Frontal cortex (tissue), 4 donors: Measurements from ENCODE around the gene XXYLT1. TPM values are rescaled to one million over a fixed set of nuclear protein-coding genes. Genes with fewer than 3 reads are reported as not detected.
"Not testable (repeated sequence)": the region's sequence is repeated elsewhere in the genome, so short reads cannot be mapped to it uniquely, and the experiment has no call there.

ENCODE experiments used
- DNase-seq, 2 donors: peaks; one replicate each; pipeline ENCODE4 v3.0.0; 2012; ENCODE audit warnings: low spot score in 2 of 2
- FAIRE-seq: peaks from 2 replicates; lab custom pipeline; 2012; peaks lifted over from hg19 to GRCh38; lab: Jason Lieb, UNC
- total RNA-seq: library from RNA; depleted of rRNA; stranded (reverse); fragments of >200 nt; gene quantifications from one replicate; pipeline ENCODE4 v1.2.3, GENCODE V29; 2014
- donor health status: control.
- donor health status: control.
- donor health status: control.

Gene XXYLT1
- total RNA-seq, 1 donor from 2014 or later: 23.6 TPM

DNA sequence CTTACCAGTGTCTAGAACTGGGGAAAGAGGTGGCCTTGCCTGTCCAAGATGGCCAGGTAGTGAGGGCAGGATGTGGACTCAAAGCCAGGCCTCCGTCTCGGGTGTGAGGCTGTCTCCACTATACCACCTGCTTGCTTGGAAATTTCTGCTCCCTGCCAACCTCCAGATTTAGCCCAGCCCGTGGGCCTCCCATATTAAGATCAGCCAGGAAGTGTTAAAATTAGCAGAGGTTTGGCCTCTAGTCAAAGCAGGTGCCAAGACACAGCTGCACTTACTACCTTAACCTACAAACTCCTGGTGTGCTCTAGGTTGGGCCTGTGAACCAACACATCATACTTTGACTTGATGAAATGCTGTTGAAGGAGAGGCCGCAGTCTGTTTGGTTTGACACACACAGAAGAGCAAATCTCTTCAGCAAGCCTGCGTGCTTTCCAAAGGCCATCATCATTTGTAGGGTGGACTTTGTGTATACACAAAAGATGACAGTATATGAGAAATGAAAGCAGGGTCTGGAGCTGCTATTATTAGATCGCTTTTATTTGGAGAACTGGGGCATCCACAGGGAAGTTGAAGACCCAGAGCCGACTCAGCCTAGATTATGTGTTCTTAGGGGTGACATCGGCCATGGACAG is 206.5 kb downstream of the XXYLT1 start:
- no peak for DNase-seq
- no peak for FAIRE-seq

DNA sequence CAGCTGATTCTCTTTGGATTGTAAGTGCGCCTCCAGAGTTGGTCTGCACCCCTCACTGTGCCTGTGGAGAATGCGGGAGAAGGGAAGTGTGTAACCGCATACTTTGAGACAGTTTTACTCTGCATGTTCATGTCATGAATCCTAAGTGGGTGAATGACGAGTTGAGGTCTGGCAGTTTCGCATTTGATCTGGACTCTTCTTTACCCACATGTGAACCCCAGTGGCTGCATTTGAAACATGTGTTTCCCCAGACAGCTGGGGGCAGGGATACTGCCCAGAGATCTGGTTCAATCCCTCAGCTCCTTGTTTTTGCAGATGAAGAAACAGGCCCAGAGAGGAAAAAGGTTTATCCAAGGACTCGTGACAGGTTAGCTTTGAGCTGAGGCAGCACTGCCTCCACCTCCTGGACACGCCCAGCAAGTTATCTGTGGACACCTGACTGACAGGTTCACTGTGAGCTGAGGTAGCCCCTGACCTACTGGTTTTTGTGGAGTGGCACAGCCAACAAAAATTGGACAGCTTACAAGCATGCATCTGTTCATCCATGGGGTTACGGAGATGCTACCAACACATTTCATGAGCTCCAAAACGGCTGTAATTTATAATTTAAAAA is 207.3 kb downstream of the XXYLT1 start:
- no peak for DNase-seq
- no peak for FAIRE-seq

DNA sequence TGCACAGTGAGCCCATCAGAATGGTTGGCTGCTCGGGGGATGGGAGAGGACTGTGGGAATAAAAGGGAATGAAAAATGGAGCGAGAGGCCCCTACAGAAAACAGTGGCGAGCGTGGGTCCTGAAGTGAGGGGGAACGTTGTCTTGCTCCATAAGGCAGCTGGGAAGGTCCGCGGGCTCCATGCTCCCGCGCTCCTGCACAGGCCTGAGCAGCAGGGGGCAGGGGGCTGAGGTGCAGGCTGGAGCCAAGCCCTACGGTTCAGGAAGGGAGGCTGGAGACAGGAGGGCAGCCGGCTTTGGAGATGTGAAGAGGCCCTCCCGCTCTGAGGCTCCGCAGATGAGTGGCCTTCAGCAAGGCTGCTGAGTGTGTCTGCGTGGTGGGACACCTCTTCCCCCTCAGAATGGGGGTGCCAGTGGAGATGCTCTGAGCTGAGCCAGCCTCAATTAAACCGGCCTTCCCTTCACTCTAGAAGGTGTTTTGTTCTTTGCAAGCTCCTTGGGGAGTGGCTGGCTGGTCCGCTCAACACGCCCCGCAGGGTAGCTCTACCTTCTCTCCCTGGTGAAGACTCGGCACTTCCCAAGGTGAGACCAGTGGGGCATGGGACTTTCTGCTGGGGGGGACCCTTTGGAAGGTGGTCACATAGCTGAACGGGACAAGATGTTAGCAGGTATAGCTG is 208.0 kb downstream of the XXYLT1 start:
- DNase-seq: no peak

DNA sequence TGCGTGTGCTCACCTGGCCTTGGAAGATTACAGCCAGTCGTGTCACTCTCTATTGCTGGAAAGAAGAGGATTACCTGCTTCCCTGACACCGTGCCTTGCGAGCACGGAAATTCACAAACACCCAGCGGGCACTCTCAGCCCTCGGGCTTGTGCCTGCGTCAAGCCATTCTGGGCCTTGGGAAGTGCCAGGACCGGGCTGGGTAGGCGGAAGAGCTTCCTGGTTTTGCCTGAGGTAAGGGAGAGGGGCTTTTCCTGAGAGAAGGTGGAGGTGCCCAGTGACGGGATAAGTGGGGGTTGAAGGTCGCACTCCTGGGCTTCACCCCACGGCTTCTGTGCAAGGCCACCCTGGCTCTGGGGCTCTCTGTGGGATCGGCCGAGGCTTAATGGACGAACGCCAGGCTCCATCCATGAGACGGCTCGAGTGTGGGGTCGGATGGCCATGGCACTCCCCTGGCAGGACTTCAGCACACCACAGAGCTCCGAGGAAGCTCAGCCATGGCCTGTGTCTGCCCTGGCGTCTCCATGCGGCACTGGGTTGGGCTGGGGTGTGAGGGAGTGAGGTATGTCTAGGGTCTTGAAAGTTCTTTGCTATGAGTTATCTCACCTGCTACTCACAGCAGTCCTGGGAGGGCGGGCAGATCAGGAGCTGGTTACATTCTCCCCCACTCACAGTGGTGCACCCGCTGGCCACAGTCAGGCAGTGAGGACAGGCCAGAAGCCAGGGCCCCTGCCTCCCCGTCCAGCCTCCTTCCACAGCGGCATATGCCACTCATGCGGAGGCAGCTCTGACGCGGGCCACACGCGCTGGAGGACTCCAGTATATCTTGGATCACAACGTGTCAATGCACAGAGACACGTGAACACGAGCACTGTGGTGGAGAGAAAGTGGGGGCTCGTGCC is 209.0 kb downstream of the XXYLT1 start:
- FAIRE-seq (no peak), DNase-seq (no peak)

More for the DNA sequence above, 208.0 kb downstream of the XXYLT1 start:
- FAIRE-seq: no peak

DNA sequence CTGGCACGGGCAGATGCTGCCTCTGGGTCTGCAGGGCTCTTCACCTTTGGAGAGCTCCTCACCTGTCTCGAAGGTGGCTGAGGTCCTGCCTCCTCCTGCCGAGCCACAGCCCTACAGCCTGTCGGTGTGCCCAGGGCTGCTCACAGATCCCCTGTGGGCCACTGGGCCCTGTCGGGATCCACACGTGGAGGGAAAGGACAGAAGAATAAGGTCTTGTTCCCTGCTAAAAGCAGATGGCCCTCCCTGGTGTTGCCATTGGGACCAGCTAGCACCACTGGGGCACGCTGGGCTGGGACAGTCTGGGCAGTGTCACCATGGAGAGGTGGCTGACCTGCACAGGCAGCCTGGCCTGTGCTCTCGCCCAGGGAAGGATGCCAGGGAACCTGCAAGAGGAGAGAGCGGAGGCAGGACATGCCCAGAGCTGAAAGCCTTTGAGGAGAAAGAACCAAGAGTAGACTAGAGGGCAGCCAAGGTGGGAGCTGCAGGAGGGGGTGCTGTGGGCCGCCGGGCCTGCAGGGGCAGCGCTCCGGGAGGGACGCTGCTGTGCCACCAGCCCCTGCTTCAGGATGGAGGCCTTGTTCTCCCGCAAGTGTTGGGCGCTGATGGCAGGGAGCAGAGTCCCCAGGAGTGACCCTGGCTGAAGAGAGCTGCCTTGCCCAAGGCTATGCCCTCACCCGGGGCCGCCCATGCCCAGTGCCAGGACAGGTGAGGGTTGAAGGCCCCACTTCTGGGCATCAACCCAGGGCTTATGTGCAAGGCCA is 210.2 kb downstream of the XXYLT1 start:
- DNase-seq (no peak), FAIRE-seq (no peak)

DNA sequence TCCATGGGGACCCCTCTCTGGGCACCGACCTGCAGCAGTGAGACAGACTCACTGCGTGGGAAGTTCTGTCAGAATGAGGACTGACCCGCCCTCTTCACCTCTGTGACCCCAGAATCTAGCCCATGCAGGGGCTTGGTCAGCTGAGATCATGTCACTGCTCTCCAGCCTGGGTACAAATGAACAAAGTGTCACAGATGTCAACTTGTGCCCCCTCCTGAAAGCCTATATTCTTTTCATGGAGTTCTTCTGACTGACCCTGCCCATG is 210.8 kb downstream of the XXYLT1 start:
- FAIRE-seq (no peak), DNase-seq (no peak)

DNA sequence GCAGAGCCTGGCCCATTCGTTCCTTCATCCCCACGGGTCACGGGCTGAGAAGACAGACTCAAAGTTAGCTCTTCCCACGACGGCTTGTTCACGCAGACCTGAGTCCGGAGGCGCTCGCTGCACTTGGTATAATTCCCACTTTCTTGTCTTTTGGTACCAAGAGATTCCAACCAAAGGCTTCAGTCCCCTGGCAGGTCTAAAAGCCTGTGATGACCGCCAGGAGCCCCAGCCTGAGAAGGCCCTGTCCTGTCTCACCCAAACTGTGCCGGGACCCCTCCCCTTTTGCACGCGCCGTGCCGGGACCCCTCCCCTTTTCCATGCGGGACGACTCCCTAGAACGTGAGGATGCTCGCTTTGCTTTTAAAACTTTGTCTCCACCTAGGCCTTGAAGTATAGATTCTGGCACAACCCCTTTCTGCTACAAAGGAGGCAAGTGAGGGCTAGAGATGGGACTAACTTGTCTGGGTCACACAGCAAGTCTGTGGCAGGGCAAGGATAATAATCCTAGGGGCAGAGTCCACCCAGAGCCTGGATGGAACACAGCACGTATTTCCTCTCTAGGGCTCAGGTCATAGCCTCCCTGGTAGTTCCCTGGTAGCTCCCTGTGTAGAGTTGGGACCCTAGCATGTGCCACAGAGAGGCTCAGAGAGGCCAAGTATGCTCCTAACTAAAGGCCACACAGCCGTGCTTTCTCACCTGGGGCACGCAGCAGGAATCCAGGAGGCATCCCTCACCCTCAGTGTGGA is 211.3 kb downstream of the XXYLT1 start:
- FAIRE-seq (no peak), DNase-seq (no peak)

DNA sequence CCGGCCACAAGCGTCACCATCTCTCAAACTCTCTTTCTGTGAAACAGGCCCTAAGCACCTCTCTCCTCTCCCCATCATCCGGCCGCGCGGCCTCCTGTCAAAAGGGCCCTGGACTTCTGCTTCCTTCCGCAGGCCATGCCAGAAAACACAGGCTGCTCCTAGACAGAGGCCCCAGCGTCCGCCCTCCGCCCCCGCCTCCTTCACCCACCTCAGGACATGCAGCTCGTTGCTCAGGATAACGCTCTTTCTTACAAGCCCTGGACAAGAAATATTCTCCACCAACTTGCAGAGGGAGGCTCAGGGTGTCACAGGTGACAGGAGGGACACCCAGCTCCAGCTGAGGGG is 212.0 kb downstream of the XXYLT1 start:
- FAIRE-seq: no peak
- DNase-seq: no peak

DNA sequence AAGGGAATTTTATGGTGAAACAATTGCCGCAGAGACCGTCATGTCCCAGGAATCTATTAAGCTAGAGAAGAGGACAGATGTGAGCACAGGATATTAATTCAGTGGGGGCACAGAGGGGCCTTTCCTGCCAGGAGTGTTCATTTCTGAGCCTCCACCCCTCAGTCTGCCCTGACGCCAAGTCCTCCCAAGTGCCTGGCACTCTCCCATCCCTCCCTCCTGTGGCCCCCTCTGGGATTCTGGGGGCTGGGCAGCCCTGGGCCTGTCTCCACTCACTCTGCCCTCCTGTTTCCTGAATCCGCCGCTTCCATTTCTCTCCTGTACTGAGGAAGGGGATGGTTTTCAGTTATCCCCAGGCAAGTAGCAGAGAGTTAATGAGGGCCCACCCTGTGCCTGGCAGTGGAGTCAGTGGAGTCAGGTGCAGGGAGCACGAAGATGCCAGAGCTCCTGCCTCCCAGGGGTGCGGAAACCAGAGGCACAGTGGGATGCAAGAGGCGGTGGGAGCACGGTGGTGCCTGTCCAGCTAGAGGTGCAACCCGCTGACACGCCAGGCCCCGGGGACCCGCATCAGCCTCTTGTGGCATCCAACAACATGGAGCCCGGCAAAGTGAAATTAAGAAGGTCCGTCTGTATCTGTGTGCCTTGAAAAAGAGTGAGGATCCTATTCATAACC is 212.5 kb downstream of the XXYLT1 start:
- no peak for DNase-seq
- no peak for FAIRE-seq

DNA sequence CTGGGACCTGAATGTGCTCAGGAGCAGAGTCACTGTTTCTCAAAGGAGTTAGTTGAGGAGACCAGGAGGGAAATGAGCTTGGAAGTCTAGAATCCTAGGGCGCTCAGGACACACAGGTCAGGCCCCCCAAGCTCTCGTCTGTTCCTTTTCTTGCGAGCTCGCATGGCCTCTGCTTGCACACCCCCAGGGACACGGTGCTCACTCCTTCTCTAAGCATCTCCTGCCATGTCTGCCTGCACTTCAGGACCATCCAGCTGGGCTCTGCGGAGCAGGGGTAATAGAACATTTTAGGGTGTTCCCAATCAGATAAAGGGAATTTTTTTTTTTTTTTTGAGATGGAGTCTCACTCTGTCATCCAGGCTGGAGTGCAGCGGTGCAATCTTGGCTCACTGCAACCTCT is 213.2 kb downstream of the XXYLT1 start:
- DNase-seq: no peak
- FAIRE-seq: no peak

DNA sequence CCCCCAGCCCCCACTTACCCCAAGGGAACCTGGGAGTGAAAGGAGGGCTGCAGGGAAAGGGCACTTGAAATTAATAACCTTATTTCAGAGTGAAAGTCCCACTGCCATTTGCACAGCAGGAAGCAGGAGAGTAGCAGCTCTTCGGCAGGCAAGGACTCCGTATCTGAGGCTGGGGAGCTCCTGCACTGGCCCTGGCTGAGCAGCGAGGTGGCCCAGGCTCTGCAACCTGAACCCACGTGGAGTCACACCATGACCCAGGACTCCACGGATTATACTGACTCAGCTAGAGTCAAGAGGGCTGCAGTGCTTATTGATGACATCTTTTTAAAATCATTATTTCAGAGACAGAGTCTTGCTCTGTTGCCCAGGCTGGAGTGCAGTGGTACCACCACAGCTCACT is 214.5 kb downstream of the XXYLT1 start:
- FAIRE-seq (no peak), DNase-seq (no peak)

DNA sequence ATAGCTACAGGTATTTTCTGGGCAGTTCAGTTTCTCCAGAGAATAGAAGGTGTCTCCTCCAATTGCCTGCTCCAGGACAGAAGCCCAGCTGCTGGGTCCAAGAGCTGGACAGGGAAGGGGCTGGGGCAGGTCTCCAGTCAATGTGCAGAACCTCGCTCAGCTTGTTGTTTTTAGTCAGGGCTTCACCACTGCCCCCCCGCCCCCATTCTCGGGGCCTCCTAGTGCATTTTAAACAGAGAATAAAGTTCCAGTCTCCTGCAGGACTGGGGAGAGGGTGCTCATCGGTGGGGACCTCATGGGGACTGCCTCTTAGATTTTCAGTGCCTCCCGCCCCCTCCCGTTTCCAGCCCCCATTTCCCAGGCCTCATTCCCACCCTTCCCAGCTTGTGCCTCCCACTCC is 216.6 kb downstream of the XXYLT1 start:
- no peak for FAIRE-seq
- no peak for DNase-seq

DNA sequence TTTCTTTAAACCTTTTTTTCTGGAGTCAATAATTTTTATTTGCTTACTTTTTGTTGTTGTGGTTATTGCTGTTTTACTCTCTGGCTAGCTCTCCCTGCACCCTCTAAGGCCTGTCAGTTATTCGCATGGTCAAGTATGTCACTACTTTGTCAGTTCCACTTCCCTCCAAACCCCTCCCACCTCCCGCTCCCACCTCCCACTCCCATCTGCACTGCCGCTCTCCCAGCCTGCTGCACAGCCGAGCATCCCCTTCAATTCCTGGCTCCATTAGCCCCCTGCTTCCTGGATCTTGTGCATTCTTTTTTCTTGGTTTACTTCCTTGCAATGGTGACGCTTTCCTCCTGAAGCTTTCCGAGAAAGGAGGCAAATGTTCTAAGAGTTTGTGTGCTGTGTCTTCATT is 218.0 kb downstream of the XXYLT1 start:
- no peak for DNase-seq

DNA sequence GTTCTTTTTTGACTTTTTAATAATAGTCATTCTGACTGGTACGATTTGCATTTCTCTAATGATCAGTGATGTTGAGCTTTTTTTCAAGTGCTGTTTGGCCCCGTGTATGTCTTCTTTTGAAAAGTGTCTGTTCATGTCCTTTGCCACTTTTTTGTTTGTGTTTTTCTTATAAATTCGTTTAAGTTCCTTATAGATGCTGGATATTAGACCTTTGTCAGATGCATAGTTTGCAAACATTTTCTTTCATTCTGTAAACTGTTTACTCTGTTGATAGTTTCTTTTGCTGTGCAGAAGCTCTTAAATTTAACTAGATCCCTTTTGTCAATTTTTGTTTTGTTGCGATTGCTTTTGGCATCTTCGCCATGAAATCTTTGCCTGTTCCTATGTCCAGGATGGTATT is 220.7 kb downstream of the XXYLT1 start:
- FAIRE-seq, DNase-seq: not testable (repeated sequence)

More for the DNA sequence above, 218.0 kb downstream of the XXYLT1 start:
- no peak for FAIRE-seq

DNA sequence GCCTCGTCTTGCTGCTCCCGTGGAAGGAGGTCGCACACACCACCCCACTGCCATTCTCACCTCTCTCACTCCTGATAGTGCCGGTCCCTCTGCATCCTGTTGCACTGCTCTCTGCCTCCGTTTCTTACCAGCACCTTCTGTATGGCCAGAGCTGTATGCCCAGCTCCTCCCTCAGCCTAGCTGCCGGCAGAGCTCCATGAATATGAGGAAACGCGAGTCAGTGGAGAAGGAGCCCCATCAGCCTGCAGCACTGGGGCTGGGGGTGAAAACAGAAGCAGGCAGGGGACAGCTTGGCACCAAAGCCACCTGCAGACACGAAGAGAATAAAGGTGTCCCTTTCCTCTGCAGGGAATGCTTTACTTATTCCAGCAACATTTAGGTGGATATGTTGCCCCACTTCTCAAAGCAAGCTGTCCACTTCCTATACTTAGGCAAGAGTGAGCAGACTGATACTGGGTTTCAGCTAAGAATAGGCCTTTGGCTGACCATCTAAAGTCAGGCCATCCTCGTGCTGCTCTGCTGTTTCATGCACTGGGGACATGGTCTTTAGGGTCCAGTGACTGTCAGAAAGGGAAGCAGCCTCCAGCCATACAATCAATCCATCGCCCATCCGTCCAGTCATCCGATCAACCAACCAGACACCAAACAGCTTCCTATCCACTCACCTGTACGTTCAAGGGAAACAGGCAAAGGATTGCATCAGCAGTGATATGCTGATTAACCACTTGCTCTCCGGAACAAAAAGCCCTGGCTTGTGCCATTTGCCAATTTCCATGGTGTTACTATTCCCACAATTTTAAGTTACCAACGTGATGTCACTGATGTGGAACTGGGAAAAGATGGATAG is 222.7 kb downstream of the XXYLT1 start:
- no peak for FAIRE-seq
- no peak for DNase-seq

DNA sequence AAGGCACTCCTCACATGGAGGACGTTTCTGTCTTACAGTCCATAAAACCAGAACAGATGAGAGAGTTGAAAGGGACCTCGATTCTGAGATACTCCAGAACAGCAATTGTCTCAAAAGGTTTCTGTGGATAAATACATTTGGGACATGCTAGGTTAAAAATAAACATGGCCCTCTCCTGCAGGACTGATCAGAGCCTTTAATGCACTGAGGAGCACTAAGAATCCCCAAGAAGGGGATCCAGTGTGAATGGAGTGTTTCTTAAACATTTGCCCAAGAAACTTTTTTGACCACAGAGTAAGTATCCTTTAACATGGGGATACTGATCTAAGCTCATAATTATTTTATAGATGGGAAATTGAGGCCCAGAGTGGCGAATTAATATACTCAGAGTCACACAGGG is 223.4 kb downstream of the XXYLT1 start:
- FAIRE-seq (no peak), DNase-seq (no peak)

DNA sequence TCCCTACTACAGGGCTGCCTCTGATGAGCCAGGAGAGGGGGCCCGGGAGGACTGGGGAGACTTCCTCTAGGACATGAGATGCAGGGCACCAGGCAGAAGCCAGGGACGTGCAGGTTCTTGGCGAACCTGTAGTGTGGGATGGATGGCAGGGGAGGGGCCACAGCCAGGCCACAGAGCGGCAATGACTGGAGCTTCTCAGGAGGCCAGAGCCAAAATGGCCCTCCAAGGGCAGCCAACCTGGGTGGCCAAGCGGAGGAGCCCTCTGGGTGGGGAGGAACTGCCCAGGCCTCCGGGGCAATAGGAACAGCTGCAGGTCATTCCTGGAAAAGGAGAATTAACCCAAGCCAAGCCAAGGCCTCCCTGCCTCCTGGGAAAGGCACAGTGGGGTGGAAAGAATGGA is 224.5 kb downstream of the XXYLT1 start:
- no peak for DNase-seq
- FAIRE-seq: no peak
